IPS DF 4.7 (cell line): ENCODE measurements around the gene AKAP14.
"Not testable (repeated sequence)": the region's sequence is repeated elsewhere in the genome, so short reads cannot be mapped to it uniquely, and the experiment has no call there.

Source experiments
- DNase-seq: peaks from one replicate; pipeline ENCODE4 v3.0.0-alpha.2; 2013; ENCODE audit warnings: low spot score; ENCODE audit errors: extremely low read depth

The AKAP14 gene

DNA sequence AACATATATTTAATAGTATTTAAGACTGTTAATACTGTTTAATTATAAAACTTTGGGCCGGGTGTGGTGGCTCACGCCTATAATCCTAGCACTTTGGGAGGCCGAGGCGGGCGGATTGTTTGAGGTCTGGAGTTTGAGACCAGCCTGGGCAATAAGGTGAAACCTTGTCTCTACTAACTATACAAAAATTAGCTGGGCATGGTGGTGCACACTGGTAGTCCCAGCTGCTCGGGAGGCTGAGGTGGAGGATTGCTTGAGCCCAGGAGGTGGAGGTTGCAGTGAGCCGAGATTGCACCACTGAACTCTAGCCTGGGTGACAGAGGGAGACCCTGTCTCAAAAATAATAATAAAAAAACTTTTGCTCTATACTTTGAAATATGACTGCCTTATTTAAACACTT is 26.7 kb downstream of the AKAP14 start:
- not testable (repeated sequence) for DNase-seq

- no peak for DNase-seq
Measured at GRCh38 chrX:119935215-119935874, 39.7 kb downstream of the AKAP14 start.

DNA sequence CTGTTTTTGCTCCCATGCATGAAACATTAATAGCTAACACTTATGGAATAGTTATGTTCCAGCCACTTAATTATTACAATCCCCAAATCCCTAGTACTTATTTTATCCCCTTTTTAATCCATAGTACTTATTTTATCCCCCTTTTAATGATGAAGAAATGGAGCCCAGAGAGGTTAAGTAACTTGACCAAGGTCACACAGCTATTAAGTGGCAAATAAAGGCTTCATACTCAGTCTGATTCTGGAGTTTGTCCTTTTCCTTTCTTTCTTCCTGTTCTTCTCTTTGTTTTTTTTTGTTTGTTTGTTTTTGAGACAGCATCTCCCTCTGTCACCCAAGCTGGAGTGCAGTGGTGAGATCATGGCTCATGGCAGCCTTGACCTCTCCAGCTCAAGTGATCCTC is 45.6 kb downstream of the AKAP14 start:
- no peak for DNase-seq

GRCh38 chrX:119942173-119942819 is 46.6 kb downstream of the AKAP14 start:
- no peak for DNase-seq

GRCh38 chrX:119942831-119943184 is 47.1 kb downstream of the AKAP14 start:
- DNase-seq = no peak

DNA sequence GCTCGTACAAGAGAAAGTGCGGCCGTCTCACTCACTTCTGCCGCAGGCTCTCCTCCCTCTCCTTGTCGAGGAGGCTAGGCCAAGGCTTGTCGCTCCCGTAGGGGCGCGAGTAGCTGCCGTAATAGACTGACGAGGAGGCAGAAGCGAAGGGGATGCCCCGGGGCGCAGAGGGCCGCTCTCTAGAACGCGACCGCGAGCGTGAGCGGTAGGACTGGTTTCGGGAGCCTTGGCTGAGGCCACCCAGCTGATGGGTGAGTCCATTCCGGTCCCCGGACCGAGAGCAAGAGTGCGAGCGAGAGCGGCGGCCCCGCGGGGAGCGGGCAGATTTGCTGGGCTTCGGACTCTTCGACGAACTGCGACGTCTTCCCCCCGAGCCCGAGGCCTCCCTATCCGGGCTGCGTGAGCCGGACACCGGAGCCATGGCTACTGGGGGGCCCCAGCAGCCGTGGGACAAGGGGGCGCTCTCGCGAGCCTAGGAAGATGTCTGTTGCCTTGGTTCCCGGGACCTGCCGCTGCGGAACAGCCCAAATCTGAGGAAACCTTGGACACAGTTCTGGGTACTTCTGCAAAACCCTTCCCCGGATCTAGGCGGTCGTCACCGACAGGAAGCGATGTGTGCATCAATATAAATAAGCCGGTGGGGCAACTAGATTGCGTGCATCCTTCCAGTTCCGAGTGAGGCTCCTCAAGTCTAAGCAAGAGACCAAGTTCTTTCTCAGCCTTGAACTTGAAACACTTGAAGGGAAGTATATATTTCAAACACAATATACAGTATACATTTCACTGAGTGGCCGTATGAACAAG is 47.7 kb downstream of the AKAP14 start, which contains the start of gene NKAP:
Gene NKAP, minus strand, starts transcription at position 567 of the 804 bp plus-strand sequence. Its CDS starts 146 bp downstream, at position 421.
- DNase-seq = peak; percentile 58

GRCh38 chrX:119945481-119945880 is 49.8 kb downstream of the AKAP14 start:
- DNase-seq = no peak

DNA sequence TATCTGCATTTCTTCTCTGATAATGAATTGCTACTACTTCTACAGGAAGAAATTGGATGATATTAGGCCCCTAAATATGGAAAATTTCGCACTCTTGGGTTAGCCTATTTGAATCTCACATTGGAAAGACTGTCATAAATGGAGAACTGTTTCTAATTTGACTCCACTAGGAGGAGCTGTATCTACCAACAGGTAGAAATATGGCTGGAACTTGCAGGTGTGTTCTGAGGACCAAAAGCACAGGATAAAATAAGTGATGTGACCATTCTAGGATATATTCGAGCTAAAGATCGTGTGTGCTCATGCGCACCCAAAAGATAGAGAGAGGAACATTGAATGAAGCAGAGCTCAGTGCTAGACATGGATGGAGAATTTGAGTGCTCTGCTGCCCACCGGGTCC is 52.7 kb downstream of the AKAP14 start:
- DNase-seq = no peak

DNA sequence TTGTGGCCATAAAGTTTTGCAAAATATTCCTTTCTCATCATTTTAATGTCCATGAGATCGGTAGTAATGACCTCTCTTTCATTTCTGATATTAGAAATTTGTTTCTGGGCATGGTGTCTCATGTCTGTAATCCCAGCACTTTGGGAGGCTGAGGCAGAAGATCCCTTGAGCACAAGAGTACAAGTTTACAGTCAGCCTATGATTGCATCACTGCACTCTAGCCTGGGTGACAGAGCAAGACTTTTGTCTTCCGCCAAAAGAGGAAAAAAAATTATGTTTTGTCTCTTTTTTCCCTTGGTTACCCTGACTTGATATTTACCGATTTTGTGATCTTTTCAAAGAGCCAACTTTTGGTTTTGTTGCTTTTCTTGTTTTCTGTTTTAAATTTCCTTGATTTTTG is 58.7 kb downstream of the AKAP14 start:
- no peak for DNase-seq

DNA sequence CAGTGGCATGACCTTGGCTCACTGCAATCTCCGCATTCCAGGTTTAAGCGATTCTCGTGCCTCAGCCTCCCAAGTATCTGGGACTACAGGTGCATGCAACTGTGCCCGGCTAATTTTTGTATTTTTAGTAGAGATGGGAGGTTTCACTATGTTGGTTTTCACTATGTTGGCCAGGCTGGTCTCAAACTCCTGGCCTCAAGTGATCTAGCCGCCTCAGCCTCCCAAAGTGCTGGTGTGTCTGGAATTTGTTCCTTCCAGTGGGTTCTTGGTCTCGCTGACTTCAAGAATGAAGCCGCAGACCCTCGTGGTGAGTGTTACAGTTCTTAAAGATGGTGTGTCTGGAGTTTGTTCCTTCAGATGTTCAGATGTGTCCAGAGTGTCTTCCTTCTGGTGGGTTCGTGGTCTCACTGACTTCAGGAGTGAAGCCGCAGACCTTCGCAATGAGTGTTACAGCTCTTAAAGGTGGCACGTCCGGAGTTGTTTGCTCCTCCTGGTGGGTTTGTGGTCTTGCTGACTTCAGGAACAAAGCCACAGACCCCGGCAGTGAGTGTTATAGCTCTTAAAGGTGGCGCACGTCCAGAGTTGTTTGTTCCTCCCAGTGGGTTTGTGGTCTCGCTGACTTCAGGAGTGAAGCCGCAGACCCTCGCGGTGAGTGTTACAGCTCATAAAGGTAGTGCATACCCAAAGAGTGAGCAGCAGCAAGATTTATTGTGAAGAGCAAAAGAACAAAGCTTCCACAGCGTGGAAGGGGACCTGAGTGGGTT is 60.3 kb downstream of the AKAP14 start:
- not testable (repeated sequence) for DNase-seq

DNA sequence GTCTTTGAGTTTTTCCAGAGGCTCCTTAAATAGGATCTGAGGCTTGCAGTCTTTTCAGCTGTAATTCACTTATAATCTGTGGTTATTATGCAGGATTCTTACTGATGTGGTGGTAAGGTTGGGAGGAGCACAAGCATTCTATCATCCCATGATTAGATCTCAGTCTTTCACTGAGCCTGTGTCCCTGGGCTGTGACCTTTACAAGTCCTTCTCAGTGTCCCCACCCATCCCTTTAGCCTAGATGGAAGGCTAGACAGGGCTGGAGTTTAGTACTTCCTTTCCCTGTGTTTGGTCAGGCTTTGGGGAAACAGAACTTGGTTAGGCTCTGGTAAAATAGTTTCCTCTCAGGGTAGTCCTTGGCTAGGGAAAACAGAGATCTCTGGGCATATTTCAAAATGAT is 64.9 kb downstream of the AKAP14 start:
- no peak for DNase-seq

GRCh38 chrX:119966837-119967236 is 71.1 kb downstream of the AKAP14 start:
- DNase-seq = not testable (repeated sequence)
